ENCODE results near the gene PLXNA3.
A peak's percentile ranks its signal among the peaks of the same experiment; 100 is the strongest.

Gene PLXNA3

GRCh38 chrX:154471839-154472684 lies 14.0 kb downstream of the PLXNA3 start:
- no peak for TF ChIP-seq CTCF (IDR thresholded peaks at IDR 0.05; ENCODE audit: insufficient read depth, missing control alignments)
- no peak for DNase-seq (ENCODE audit: insufficient read length, low spot score)

GRCh38 chrX:154472685-154473632 lies 14.9 kb downstream of the PLXNA3 start:
- FAIRE-seq (no peak), DNase-seq (ENCODE audit: insufficient read length, low spot score) (no peak)
- TF ChIP-seq CTCF (IDR thresholded peaks at IDR 0.05; ENCODE audit: insufficient read depth, missing control alignments) = no peak

More at GRCh38 chrX:154471839-154472684, 14.0 kb downstream of the PLXNA3 start:
- no peak for FAIRE-seq

- DNase-seq (ENCODE audit: insufficient read length, low spot score) (no peak), FAIRE-seq (no peak)
- TF ChIP-seq CTCF (IDR thresholded peaks at IDR 0.05; ENCODE audit: insufficient read depth, missing control alignments) = no peak
Observed at GRCh38 chrX:154473683-154474082, 15.6 kb downstream of the PLXNA3 start.

GRCh38 chrX:154476821-154477220 lies 18.7 kb downstream of the PLXNA3 start:
- no peak for TF ChIP-seq CTCF (IDR thresholded peaks at IDR 0.05; ENCODE audit: insufficient read depth, missing control alignments)
- DNase-seq (ENCODE audit: insufficient read length, low spot score) (no peak), FAIRE-seq (no peak)

- DNase-seq (ENCODE audit: insufficient read length, low spot score) = no peak
- FAIRE-seq = no peak
- TF ChIP-seq CTCF (IDR thresholded peaks at IDR 0.05; ENCODE audit: insufficient read depth, missing control alignments) = no peak
Observed at GRCh38 chrX:154477891-154478477, 19.9 kb downstream of the PLXNA3 start.

- TF ChIP-seq CTCF (IDR thresholded peaks at IDR 0.05; ENCODE audit: insufficient read depth, missing control alignments) = no peak
- FAIRE-seq = no peak
- peak; percentile 69 for DNase-seq (ENCODE audit: insufficient read length, low spot score)
Observed at GRCh38 chrX:154478728-154479622, 20.9 kb downstream of the PLXNA3 start, which contains the start of gene LAGE3. Gene LAGE3 (minus strand): TSS chrX:154479281. CDS start chrX:154478915, 366 bp downstream.
